Uterus (tissue), 4 donors: ENCODE data around the gene CAPN7. TPM values are rescaled to one million over a fixed set of nuclear protein-coding genes. Genes with fewer than 3 reads are reported as not detected.

Experiments
- DNase-seq, 2 donors: peaks; one replicate each; pipeline ENCODE4 v3.0.0-alpha.2; 2019 to 2020
- H3K27ac ChIP-seq, 2 donors: fragments of 200-600 bp; sonication (generic); 1 replicate in 1 of 2; 2 replicates in 1 of 2; pipeline ENCODE4 v1.5.1; 2016 to 2018
- H3K27me3 ChIP-seq, 2 donors: fragments of 200-600 bp; sonication (generic); one replicate each; pipeline ENCODE4 v1.5.1; 2018 to 2019; ENCODE audit warnings: control low read depth in 1 of 2
- H3K36me3 ChIP-seq, 2 donors: fragments of 200-600 bp; sonication (generic); one replicate each; pipeline ENCODE4 v1.5.1; 2019; ENCODE audit warnings: control low read depth in 1 of 2
- H3K4me1 ChIP-seq, 2 donors: fragments of 200-600 bp; sonication (generic); one replicate each; pipeline ENCODE4 v1.5.1; 2018 to 2019; ENCODE audit warnings: control low read depth in 1 of 2
- H3K4me3 ChIP-seq, 2 donors: fragments of 200-600 bp; sonication (generic); 1 replicate in 1 of 2; 2 replicates in 1 of 2; pipeline ENCODE4 v1.5.1; 2018 to 2019; ENCODE audit warnings: mild to moderate bottlenecking in 1 of 2
- H3K9me3 ChIP-seq, 2 donors: fragments of 200-600 bp; sonication (generic); one replicate each; pipeline ENCODE4 v1.5.1; 2019; ENCODE audit warnings: control low read depth in 1 of 2
- CTCF ChIP-seq, 4 experiments: fragments of 200-600 bp in 2 of 4; fragments of 450-650 bp in 2 of 4; sonication (generic) in 2 of 4; IDR thresholded peaks; one replicate each; pipeline ENCODE4 v1.5.1; 2016 to 2019; ENCODE audit warnings: antibody characterized with exemption in 4 of 4, mild to moderate bottlenecking in 2 of 4, moderate library complexity in 1 of 4
- POLR2A ChIP-seq, 2 donors: fragments of 450-650 bp; IDR thresholded peaks; one replicate each; pipeline ENCODE4 v1.6.1; 2016; ENCODE audit warnings: antibody characterized with exemption in 2 of 2, mild to moderate bottlenecking in 1 of 2, moderate library complexity in 1 of 2
- intact Hi-C: fragments of 100-400 bp; cut with DNase I; formaldehyde crosslinking; loops from one replicate; pipeline ENCODE4 v1.15.1; 2023; ENCODE audit warnings: low total_unique reads
- total RNA-seq, 4 donors: library from RNA; depleted of rRNA in 3 of 4; stranded (reverse); fragments of >200 nt in 3 of 4; gene quantifications; one replicate each; pipeline versions ENCODE4 v1.1.0 to v1.2.4, GENCODE V29; 2014 to 2023
- donor health status: DM: yes; HTN: yes; CAD: no.

Gene CAPN7
- total RNA-seq, 4 donors from 2014 or later, result 39.2 to 89.0 (median 79.8) TPM

- no peak for TF ChIP-seq CTCF (IDR thresholded peaks at IDR 0.05)
- no peak for TF ChIP-seq POLR2A (IDR thresholded peaks at IDR 0.05)
- intact Hi-C loops, result no loop called here
- no peak overlapping the region for H3K4me3 ChIP-seq
Measured at GRCh38 chr3:15175605-15176004, 30.4 kb upstream of the CAPN7 start.

GRCh38 chr3:15180042-15180611 is 25.9 kb upstream of the CAPN7 start:
- no peak for TF ChIP-seq POLR2A (IDR thresholded peaks at IDR 0.05)
- no peak for TF ChIP-seq CTCF (IDR thresholded peaks at IDR 0.05)

More at GRCh38 chr3:15175605-15176004, 30.4 kb upstream of the CAPN7 start:
- Histone ChIP-seq H3K9me3 (no peaks in the 10 kb centered on the region), H3K36me3 (no peaks in the 10 kb centered on the region), H3K27ac (no peak overlapping the region), H3K4me1 (no peaks in the 10 kb centered on the region), H3K27me3 (no peaks in the 10 kb centered on the region)
- no peak for DNase-seq

GRCh38 chr3:15181511-15181910 is 24.5 kb upstream of the CAPN7 start:
- TF ChIP-seq POLR2A (IDR thresholded peaks at IDR 0.05) (no peak), CTCF (IDR thresholded peaks at IDR 0.05) (no peak)
- no peak overlapping the region for H3K4me3 ChIP-seq
- no peak overlapping the region for H3K27ac ChIP-seq
- no peaks in the 10 kb centered on the region for H3K9me3 ChIP-seq
- intact Hi-C loops, result no loop called here
- no peak for DNase-seq
- no peaks in the 10 kb centered on the region for H3K4me1 ChIP-seq
- no peaks in the 10 kb centered on the region for H3K27me3 ChIP-seq
- no peaks in the 10 kb centered on the region for H3K36me3 ChIP-seq

More at GRCh38 chr3:15180042-15180611, 25.9 kb upstream of the CAPN7 start:
- no peaks in the 10 kb centered on the region for H3K27me3 ChIP-seq
- no peaks in the 10 kb centered on the region for H3K9me3 ChIP-seq
- intact Hi-C loops, result no loop called here
- DNase-seq, result no peak
- H3K27ac ChIP-seq, result peak overlapping the region; percentile 17 to 20
- H3K36me3 ChIP-seq, result no peaks in the 10 kb centered on the region
- no peak overlapping the region for H3K4me3 ChIP-seq
- no peaks in the 10 kb centered on the region for H3K4me1 ChIP-seq

- TF ChIP-seq POLR2A (IDR thresholded peaks at IDR 0.05) (no peak), CTCF (IDR thresholded peaks at IDR 0.05) (no peak)
- no peaks in the 10 kb centered on the region for H3K4me1 ChIP-seq
- H3K27me3 ChIP-seq, result no peaks in the 10 kb centered on the region
- no peak overlapping the region for H3K27ac ChIP-seq
- no peaks in the 10 kb centered on the region for H3K9me3 ChIP-seq
- no peaks in the 10 kb centered on the region for H3K36me3 ChIP-seq
- no peak overlapping the region for H3K4me3 ChIP-seq
- no peak for DNase-seq
- intact Hi-C loops, result no loop called here
Measured at GRCh38 chr3:15181963-15182362, 24.1 kb upstream of the CAPN7 start.

- H3K9me3 ChIP-seq, result no peaks in the 10 kb centered on the region
- no peaks in the 10 kb centered on the region for H3K4me1 ChIP-seq
- no peak for TF ChIP-seq CTCF (IDR thresholded peaks at IDR 0.05)
- TF ChIP-seq POLR2A (IDR thresholded peaks at IDR 0.05), result no peak
- H3K27me3 ChIP-seq, result no peaks in the 10 kb centered on the region
- H3K36me3 ChIP-seq, result no peaks in the 10 kb centered on the region
- H3K4me3 ChIP-seq, result no peak overlapping the region
- H3K27ac ChIP-seq, result no peak overlapping the region
- intact Hi-C loops, result no loop called here
- DNase-seq, result no peak
Measured at GRCh38 chr3:15183011-15183410, 23.0 kb upstream of the CAPN7 start.
